ENCODE measurements around the gene SPEM1.

DNA sequence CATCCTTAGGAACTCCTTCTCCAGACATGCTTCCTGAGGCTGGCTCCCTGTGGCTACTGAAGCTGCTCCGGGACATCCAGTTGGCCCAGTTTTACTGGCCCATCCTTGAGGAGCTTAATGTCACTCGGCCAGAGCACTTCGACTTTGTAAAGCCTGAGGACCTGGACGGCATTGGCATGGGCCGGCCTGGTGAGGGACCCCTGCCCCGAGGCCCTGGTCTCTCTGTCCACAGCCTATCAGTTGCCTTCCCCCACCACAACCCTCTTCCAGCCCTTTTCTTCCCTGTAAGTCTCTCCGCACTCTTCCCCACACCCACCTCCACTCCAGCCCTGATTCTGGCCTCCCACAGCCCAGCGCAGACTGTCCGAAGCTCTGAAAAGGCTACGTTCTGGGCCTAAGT lies 37.2 kb upstream of the SPEM1 start:
- TF ChIP-seq POLR2A (IDR thresholded peaks at IDR 0.05; ENCODE audit: low read depth, low read length) (no peak), POLR2AphosphoS5 (IDR thresholded peaks at IDR 0.05; ENCODE audit: low read depth, low read length) (no peak)
